Mesothelial cell of epicardium (in vitro differentiated cells): ENCODE results near the gene RGS4. TPM values are rescaled to one million over a fixed set of nuclear protein-coding genes. Genes with fewer than 3 reads are reported as not detected.
"Not testable (repeated sequence)": the region's sequence is repeated elsewhere in the genome, so short reads cannot be mapped to it uniquely, and the experiment has no call there.

ENCODE experiments used
- DNase-seq, 2 experiments: peaks; one replicate each; pipeline ENCODE4 v3.0.0; 2021; ENCODE audit warnings: low spot score in 2 of 2; ENCODE audit not compliant: unreplicated experiment in 2 of 2
- H3K27ac Mint-ChIP-seq: 2 replicates; pipeline ENCODE4 v1.8.0; 2021; ENCODE audit warnings: mixed read lengths
- H3K27me3 Mint-ChIP-seq: 2 replicates; pipeline ENCODE4 v1.8.0; 2021; ENCODE audit warnings: low read depth, mixed read lengths
- H3K36me3 Mint-ChIP-seq: 2 replicates; pipeline ENCODE4 v1.8.0; 2021; ENCODE audit warnings: mixed read lengths
- H3K4me1 Mint-ChIP-seq: 2 replicates; pipeline ENCODE4 v1.8.0; 2021; ENCODE audit warnings: mixed read lengths
- H3K4me3 Mint-ChIP-seq: 2 replicates; pipeline ENCODE4 v1.8.0; 2021; ENCODE audit warnings: mild to moderate bottlenecking, moderate library complexity, mixed read lengths
- H3K9me3 Mint-ChIP-seq: 2 replicates; pipeline ENCODE4 v1.8.0; 2021; ENCODE audit warnings: mixed read lengths
- total RNA-seq: library from RNA; stranded (reverse); gene quantifications from 3 replicates; pipeline ENCODE4 v1.2.1, GENCODE V29; 2021
- TF ChIP-seq, protein P1 (sequence below): fragments of 200-600 bp; sonication (generic); IDR thresholded peaks from one replicate; pipeline ENCODE4 v1.5.0; 2021; ENCODE audit warnings: antibody characterized with exemption; ENCODE audit not compliant: unreplicated experiment

RGS4 gene
- total RNA-seq, 1 donor from 2014 or later = 33.8 TPM

GRCh38 chr1:163085904-163086268 is 16.7 kb downstream of the RGS4 start:
- no peak overlapping the region for H3K27ac Mint-ChIP-seq
- DNase-seq = no peak
- no peak overlapping the region for H3K4me3 Mint-ChIP-seq

GRCh38 chr1:163089117-163089516 is 20.0 kb downstream of the RGS4 start:
- DNase-seq, H3K27me3 Mint-ChIP-seq, H3K36me3 Mint-ChIP-seq, H3K27ac Mint-ChIP-seq, H3K4me1 Mint-ChIP-seq, H3K9me3 Mint-ChIP-seq, H3K4me3 Mint-ChIP-seq: not testable (repeated sequence)

More at GRCh38 chr1:163085904-163086268, 16.7 kb downstream of the RGS4 start:
- no peaks in the 10 kb centered on the region for H3K36me3 Mint-ChIP-seq
- H3K27me3 Mint-ChIP-seq = no peaks in the 10 kb centered on the region
- TF ChIP-seq, protein P1, sequence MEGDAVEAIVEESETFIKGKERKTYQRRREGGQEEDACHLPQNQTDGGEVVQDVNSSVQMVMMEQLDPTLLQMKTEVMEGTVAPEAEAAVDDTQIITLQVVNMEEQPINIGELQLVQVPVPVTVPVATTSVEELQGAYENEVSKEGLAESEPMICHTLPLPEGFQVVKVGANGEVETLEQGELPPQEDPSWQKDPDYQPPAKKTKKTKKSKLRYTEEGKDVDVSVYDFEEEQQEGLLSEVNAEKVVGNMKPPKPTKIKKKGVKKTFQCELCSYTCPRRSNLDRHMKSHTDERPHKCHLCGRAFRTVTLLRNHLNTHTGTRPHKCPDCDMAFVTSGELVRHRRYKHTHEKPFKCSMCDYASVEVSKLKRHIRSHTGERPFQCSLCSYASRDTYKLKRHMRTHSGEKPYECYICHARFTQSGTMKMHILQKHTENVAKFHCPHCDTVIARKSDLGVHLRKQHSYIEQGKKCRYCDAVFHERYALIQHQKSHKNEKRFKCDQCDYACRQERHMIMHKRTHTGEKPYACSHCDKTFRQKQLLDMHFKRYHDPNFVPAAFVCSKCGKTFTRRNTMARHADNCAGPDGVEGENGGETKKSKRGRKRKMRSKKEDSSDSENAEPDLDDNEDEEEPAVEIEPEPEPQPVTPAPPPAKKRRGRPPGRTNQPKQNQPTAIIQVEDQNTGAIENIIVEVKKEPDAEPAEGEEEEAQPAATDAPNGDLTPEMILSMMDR = no peak
- peaks cover 4% of the 10 kb centered on the region for H3K4me1 Mint-ChIP-seq
- H3K9me3 Mint-ChIP-seq = no peaks in the 10 kb centered on the region

DNA sequence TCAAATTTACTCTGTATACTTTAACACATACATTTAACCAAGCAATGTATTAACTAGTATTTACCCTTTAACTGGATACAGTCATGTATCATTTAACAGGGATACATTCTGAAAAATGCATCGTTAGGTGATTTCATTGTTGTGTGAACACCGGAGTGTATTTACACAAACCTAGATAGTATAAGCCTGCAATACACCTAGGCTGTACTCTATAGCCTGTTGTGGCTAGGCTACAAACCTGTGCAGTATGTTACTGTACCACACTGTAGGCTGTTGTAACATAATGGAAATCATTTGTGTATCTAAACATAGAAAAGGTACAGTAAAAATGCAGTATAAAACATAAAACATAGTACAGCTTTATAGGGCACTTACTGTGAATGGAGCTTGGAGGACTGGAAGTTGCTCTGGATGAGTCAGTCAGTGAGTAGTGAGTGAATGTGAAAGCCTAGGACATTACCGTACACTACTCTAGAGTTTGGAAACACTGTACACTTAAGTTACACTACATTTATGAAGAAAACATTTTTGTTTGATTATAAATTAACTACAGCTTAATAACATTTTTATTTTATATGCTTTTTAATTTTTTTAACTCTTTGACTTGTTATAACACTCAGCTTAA is 21.3 kb downstream of the RGS4 start:
- H3K4me1 Mint-ChIP-seq = peaks cover 7% of the 10 kb centered on the region
- H3K27ac Mint-ChIP-seq = no peak overlapping the region
- H3K27me3 Mint-ChIP-seq = peaks cover 8% of the 10 kb centered on the region
- no peaks in the 10 kb centered on the region for H3K36me3 Mint-ChIP-seq
- DNase-seq = no peak
- no peaks in the 10 kb centered on the region for H3K9me3 Mint-ChIP-seq
- TF ChIP-seq, protein P1 = no peak
- no peak overlapping the region for H3K4me3 Mint-ChIP-seq

DNA sequence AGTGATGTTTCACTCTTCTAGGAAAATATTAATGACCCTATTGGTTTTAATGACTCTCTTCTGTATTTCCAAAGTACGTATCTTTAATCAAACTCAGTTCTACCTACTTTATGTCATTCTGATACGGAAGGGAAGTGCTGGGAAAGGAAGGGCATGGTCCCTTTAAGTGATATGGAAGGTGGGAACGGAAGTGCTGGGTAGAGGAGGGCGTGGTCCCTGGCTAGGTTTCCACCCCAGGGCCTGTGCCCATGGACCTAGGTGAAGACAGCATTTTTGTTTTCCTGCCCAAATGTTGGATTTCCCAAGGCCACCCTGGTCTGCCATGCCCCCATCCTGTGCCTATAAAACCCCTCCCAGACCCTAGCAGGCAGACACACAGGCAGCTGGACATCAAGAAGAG is 24.0 kb downstream of the RGS4 start:
- peaks cover 8% of the 10 kb centered on the region for H3K4me1 Mint-ChIP-seq
- no peak overlapping the region for H3K27ac Mint-ChIP-seq
- no peaks in the 10 kb centered on the region for H3K36me3 Mint-ChIP-seq
- no peaks in the 10 kb centered on the region for H3K9me3 Mint-ChIP-seq
- H3K4me3 Mint-ChIP-seq = no peak overlapping the region
- TF ChIP-seq, protein P1 = no peak
- peaks cover 15% of the 10 kb centered on the region for H3K27me3 Mint-ChIP-seq
- no peak for DNase-seq

DNA sequence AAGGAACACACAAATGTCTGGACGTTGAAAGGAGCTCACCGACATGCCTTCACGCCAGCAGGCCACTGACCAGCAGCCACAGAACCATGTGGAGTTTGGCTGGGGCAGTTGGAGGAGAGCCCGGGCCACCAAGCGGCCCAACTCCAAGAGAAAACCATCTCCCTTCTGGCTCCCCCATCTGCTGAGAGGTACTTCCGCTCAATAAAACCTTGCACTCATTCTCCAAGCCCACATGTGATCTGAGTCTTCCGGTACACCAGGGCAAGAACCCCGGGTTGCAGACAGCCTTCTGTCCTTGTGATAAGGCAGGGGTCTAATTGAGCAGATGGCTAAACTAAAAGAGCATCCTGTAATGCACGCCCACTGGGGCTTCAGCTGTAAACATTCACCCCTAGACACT is 24.4 kb downstream of the RGS4 start:
- Mint-ChIP-seq H3K4me1 (peaks cover 8% of the 10 kb centered on the region), H3K9me3 (no peaks in the 10 kb centered on the region), H3K4me3 (no peak overlapping the region), H3K27me3 (peaks cover 15% of the 10 kb centered on the region), H3K27ac (no peak overlapping the region), H3K36me3 (no peaks in the 10 kb centered on the region)
- DNase-seq = no peak
- TF ChIP-seq, protein P1 = no peak

- Mint-ChIP-seq H3K27me3 (peaks cover 15% of the 10 kb centered on the region), H3K36me3 (no peaks in the 10 kb centered on the region), H3K4me1 (peaks cover 8% of the 10 kb centered on the region), H3K4me3 (no peak overlapping the region), H3K27ac (no peak overlapping the region), H3K9me3 (no peaks in the 10 kb centered on the region)
- TF ChIP-seq, protein P1 = no peak
- no peak for DNase-seq
These were observed 25.0 kb downstream of the RGS4 start for GRCh38 chr1:163094182-163094581.
